A549 (cell line): ENCODE measurements around the gene DDX60.

ENCODE experiments used
- ATOH8 ChIP-seq: fragments of 250-450 bp; sonication (Bioruptor Pico); IDR thresholded peaks from 2 replicates; pipeline ENCODE4 v1.5.0; 2020; ENCODE audit warnings: low read depth, mild to moderate bottlenecking, moderate library complexity
- CHD2 ChIP-seq: fragments of 150-350 bp; IDR thresholded peaks from 2 replicates; pipeline ENCODE4 v1.6.1; 2014; ENCODE audit warnings: low read length; ENCODE audit not compliant: partially characterized antibody
- CTCF ChIP-seq: fragments of >200 bp; sonication (Bioruptor Twin); formaldehyde crosslinking; IDR thresholded peaks from 3 replicates; pipeline ENCODE4 v1.5.1; 2016
- E2F6 ChIP-seq: IDR thresholded peaks from 2 replicates; pipeline ENCODE4 v1.6.1; 2012; ENCODE audit warnings: low read depth, borderline replicate concordance
- HMGXB4 ChIP-seq: fragments of 250-450 bp; sonication (Bioruptor Pico); IDR thresholded peaks from 2 replicates; pipeline ENCODE4 v1.5.0; 2021; ENCODE audit warnings: mild to moderate bottlenecking, moderate library complexity, borderline replicate concordance
- MAFK ChIP-seq: fragments of 450-650 bp; IDR thresholded peaks from 2 replicates; pipeline ENCODE4 v1.6.1; 2014; ENCODE audit not compliant: partially characterized antibody
- MAX ChIP-seq: IDR thresholded peaks from 2 replicates; pipeline ENCODE4 v1.6.1; 2012
- MAZ ChIP-seq: fragments of 150-350 bp; IDR thresholded peaks from 2 replicates; pipeline ENCODE4 v1.6.1; 2014; ENCODE audit warnings: antibody characterized with exemption, low read depth, low read length, borderline replicate concordance
- POLR2A ChIP-seq: IDR thresholded peaks from 2 replicates; pipeline ENCODE4 v1.6.1; 2012; ENCODE audit warnings: mild to moderate bottlenecking, low read length
- REST ChIP-seq: fragments of 200-600 bp; sonication (generic); IDR thresholded peaks from 2 replicates; pipeline ENCODE4 v1.6.1; 2016; ENCODE audit warnings: antibody characterized with exemption, mild to moderate bottlenecking, moderate library complexity
- RFX5 ChIP-seq: fragments of 450-650 bp; IDR thresholded peaks from 2 replicates; pipeline ENCODE4 v1.7.1; 2014; ENCODE audit warnings: antibody characterized with exemption, mild to moderate bottlenecking, moderate library complexity
- SMC3 ChIP-seq: fragments of >200 bp; sonication (Bioruptor Twin); formaldehyde crosslinking; IDR thresholded peaks from 3 replicates; pipeline ENCODE4 v1.6.1; 2018; ENCODE audit warnings: inconsistent platforms
- USF2 ChIP-seq: fragments of 450-650 bp; IDR thresholded peaks from 2 replicates; pipeline ENCODE4 v1.6.1; 2014; ENCODE audit warnings: antibody characterized with exemption

GRCh38 chr4:168325591-168325990 is 7.0 kb upstream of the DDX60 start:
- no peak for TF ChIP-seq CTCF
- no peak for TF ChIP-seq HMGXB4 (CRISPR knock-in tag)
- no peak for TF ChIP-seq ATOH8 (CRISPR knock-in tag)
- no peak for TF ChIP-seq MAX
- no peak for TF ChIP-seq MAFK
- TF ChIP-seq MAZ = no peak
- TF ChIP-seq POLR2A = no peak
- TF ChIP-seq USF2 = no peak
- no peak for TF ChIP-seq E2F6
- TF ChIP-seq CHD2 = no peak
- no peak for TF ChIP-seq REST
- no peak for TF ChIP-seq SMC3
- no peak for TF ChIP-seq RFX5
